Hippocampal formation (tissue), 2 donors: Measurements from ENCODE around the gene CDH11.

Experiments
- DNase-seq, 2 donors: peaks; one replicate each; lab custom pipeline; 2025; lab: John Stamatoyannopoulos, UW

The CDH11 gene

GRCh38 chr16:64916051-64916450 lies 205.8 kb downstream of the CDH11 start:
- DNase-seq, result no peak

DNA sequence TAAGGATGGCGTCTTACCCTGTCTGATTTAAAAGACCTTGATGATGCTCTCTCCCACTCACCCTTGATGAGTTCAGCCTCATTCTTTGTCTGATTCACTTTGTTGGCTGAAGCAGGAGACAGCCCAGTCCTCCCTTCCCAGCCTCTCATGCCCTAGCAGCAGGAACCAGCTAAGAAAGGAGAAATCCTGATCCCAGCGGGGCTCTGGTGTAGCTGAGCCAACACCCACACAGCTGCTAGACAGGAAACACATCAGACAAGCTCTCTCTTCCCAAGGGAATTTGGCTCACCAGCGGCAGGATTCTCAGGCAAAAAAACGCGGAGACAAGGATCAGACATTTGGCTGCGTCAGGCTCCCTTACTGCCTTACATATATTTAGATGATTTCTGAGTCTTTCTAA lies 211.5 kb downstream of the CDH11 start:
- no peak for DNase-seq

GRCh38 chr16:64907844-64908243 lies 214.0 kb downstream of the CDH11 start:
- DNase-seq, result no peak

- no peak for DNase-seq
Measured at GRCh38 chr16:64903770-64904169, 218.1 kb downstream of the CDH11 start.

GRCh38 chr16:64900517-64900916 lies 221.3 kb downstream of the CDH11 start:
- no peak for DNase-seq

GRCh38 chr16:64900019-64900418 lies 221.8 kb downstream of the CDH11 start:
- DNase-seq, result no peak

DNA sequence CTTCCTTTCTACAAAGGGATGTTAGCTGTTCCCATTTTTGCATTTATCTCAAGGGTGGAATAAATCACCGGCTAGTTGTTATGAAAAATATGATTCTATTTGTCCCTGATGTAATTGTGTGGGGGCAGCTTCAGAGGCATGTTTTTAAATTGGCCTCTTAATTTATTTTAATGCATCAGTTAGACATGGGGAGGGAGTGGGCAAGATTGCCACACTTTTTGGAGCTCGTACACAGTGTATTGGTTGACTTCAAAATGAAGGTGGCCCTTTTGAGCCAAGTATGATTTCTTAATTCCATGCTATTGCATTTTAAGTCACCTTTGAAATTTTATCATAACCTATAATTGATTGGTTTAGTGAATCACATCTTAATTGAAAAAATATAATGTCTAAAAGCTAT lies 223.7 kb downstream of the CDH11 start:
- DNase-seq, result no peak
